ENCODE results near the gene TMED9.
"Not testable (repeated sequence)": the region's sequence is repeated elsewhere in the genome, so short reads cannot be mapped to it uniquely, and the experiment has no call there.

Gene TMED9

GRCh38 chr5:177608243-177609075 lies 16.5 kb downstream of the TMED9 start:
- H3K36me3 ChIP-seq (ENCODE audit: insufficient read depth, low read length), result peaks cover 5% of the 10 kb centered on the region
- no peak overlapping the region for H3K9ac ChIP-seq (ENCODE audit: low read length)
- no peak overlapping the region for H3K27ac ChIP-seq (ENCODE audit: low read depth, low read length)
- peaks cover 10% of the 10 kb centered on the region for H3K4me1 ChIP-seq (ENCODE audit: insufficient read depth, low read length)
- no peaks in the 10 kb centered on the region for H3K27me3 ChIP-seq (ENCODE audit: control insufficient read depth in 1 of 2, insufficient read depth in 2 of 2, low read length in 2 of 2)
- no peak overlapping the region for H3K4me3 ChIP-seq (ENCODE audit: low read depth in 1 of 2, low read length in 2 of 2)
- H3K9me3 ChIP-seq (ENCODE audit: low read length), result no peaks in the 10 kb centered on the region

- peaks cover 5% of the 10 kb centered on the region for H3K36me3 ChIP-seq (ENCODE audit: insufficient read depth, low read length)
- no peaks in the 10 kb centered on the region for H3K9me3 ChIP-seq (ENCODE audit: low read length)
- peaks cover 10% of the 10 kb centered on the region for H3K4me1 ChIP-seq (ENCODE audit: insufficient read depth, low read length)
- H3K27me3 ChIP-seq (ENCODE audit: control insufficient read depth in 1 of 2, insufficient read depth in 2 of 2, low read length in 2 of 2), result no peaks in the 10 kb centered on the region
- H3K27ac ChIP-seq (ENCODE audit: low read depth, low read length), result no peak overlapping the region
- H3K4me3 ChIP-seq (ENCODE audit: low read depth in 1 of 2, low read length in 2 of 2), result no peak overlapping the region
- H3K9ac ChIP-seq (ENCODE audit: low read length), result no peak overlapping the region
These were observed 17.4 kb downstream of the TMED9 start for GRCh38 chr5:177609076-177610059.

- H3K27ac ChIP-seq (ENCODE audit: low read depth, low read length), result no peak overlapping the region
- no peaks in the 10 kb centered on the region for H3K27me3 ChIP-seq (ENCODE audit: control insufficient read depth in 1 of 2, insufficient read depth in 2 of 2, low read length in 2 of 2)
- H3K4me1 ChIP-seq (ENCODE audit: insufficient read depth, low read length), result peaks cover 10% of the 10 kb centered on the region
- no peak overlapping the region for H3K4me3 ChIP-seq (ENCODE audit: low read depth in 1 of 2, low read length in 2 of 2)
- H3K9ac ChIP-seq (ENCODE audit: low read length), result no peak overlapping the region
- H3K36me3 ChIP-seq (ENCODE audit: insufficient read depth, low read length), result no peaks in the 10 kb centered on the region
- no peaks in the 10 kb centered on the region for H3K9me3 ChIP-seq (ENCODE audit: low read length)
These were observed 18.2 kb downstream of the TMED9 start for GRCh38 chr5:177610131-177610769.

GRCh38 chr5:177610770-177611445 lies 18.9 kb downstream of the TMED9 start:
- Histone ChIP-seq H3K4me1 (ENCODE audit: insufficient read depth, low read length) (peaks cover 10% of the 10 kb centered on the region), H3K9ac (ENCODE audit: low read length) (no peak overlapping the region), H3K27ac (ENCODE audit: low read depth, low read length) (no peak overlapping the region)

GRCh38 chr5:177611446-177612214 lies 19.6 kb downstream of the TMED9 start:
- H3K9ac ChIP-seq (ENCODE audit: low read length), result no peak overlapping the region
- H3K36me3 ChIP-seq (ENCODE audit: insufficient read depth, low read length), result peaks cover 5% of the 10 kb centered on the region
- H3K27ac ChIP-seq (ENCODE audit: low read depth, low read length), result no peak overlapping the region
- H3K9me3 ChIP-seq (ENCODE audit: low read length), result no peaks in the 10 kb centered on the region
- H3K4me1 ChIP-seq (ENCODE audit: insufficient read depth, low read length), result peaks cover 10% of the 10 kb centered on the region
- H3K4me3 ChIP-seq (ENCODE audit: low read depth in 1 of 2, low read length in 2 of 2), result no peak overlapping the region
- no peaks in the 10 kb centered on the region for H3K27me3 ChIP-seq (ENCODE audit: control insufficient read depth in 1 of 2, insufficient read depth in 2 of 2, low read length in 2 of 2)

More at GRCh38 chr5:177610770-177611445, 18.9 kb downstream of the TMED9 start:
- no peak overlapping the region for H3K4me3 ChIP-seq (ENCODE audit: low read depth in 1 of 2, low read length in 2 of 2)
- no peaks in the 10 kb centered on the region for H3K36me3 ChIP-seq (ENCODE audit: insufficient read depth, low read length)
- H3K27me3 ChIP-seq (ENCODE audit: control insufficient read depth in 1 of 2, insufficient read depth in 2 of 2, low read length in 2 of 2), result no peaks in the 10 kb centered on the region
- no peaks in the 10 kb centered on the region for H3K9me3 ChIP-seq (ENCODE audit: low read length)

GRCh38 chr5:177612215-177612673 lies 20.2 kb downstream of the TMED9 start:
- no peak overlapping the region for H3K27ac ChIP-seq (ENCODE audit: low read depth, low read length)
- no peaks in the 10 kb centered on the region for H3K27me3 ChIP-seq (ENCODE audit: control insufficient read depth in 1 of 2, insufficient read depth in 2 of 2, low read length in 2 of 2)
- H3K36me3 ChIP-seq (ENCODE audit: insufficient read depth, low read length), result peaks cover 9% of the 10 kb centered on the region
- no peak overlapping the region for H3K9ac ChIP-seq (ENCODE audit: low read length)
- H3K4me3 ChIP-seq (ENCODE audit: low read depth in 1 of 2, low read length in 2 of 2), result no peak overlapping the region
- no peaks in the 10 kb centered on the region for H3K9me3 ChIP-seq (ENCODE audit: low read length)
- peaks cover 6% of the 10 kb centered on the region for H3K4me1 ChIP-seq (ENCODE audit: insufficient read depth, low read length)

GRCh38 chr5:177620560-177620959 lies 28.6 kb downstream of the TMED9 start:
- H3K36me3 ChIP-seq (ENCODE audit: insufficient read depth, low read length), result peaks cover 36% of the 10 kb centered on the region
- no peaks in the 10 kb centered on the region for H3K27me3 ChIP-seq (ENCODE audit: control insufficient read depth in 1 of 2, insufficient read depth in 2 of 2, low read length in 2 of 2)
- H3K27ac ChIP-seq (ENCODE audit: low read depth, low read length), result no peak overlapping the region
- no peak overlapping the region for H3K9ac ChIP-seq (ENCODE audit: low read length)
- no peaks in the 10 kb centered on the region for H3K4me1 ChIP-seq (ENCODE audit: insufficient read depth, low read length)
- H3K4me3 ChIP-seq (ENCODE audit: low read depth in 1 of 2, low read length in 2 of 2), result no peak overlapping the region
- no peaks in the 10 kb centered on the region for H3K9me3 ChIP-seq (ENCODE audit: low read length)

- not testable (repeated sequence) for H3K27me3 ChIP-seq (ENCODE audit: control insufficient read depth in 1 of 2, insufficient read depth in 2 of 2, low read length in 2 of 2)
- peaks cover 16% of the 10 kb centered on the region for H3K36me3 ChIP-seq (ENCODE audit: insufficient read depth, low read length)
These were observed 32.2 kb downstream of the TMED9 start for GRCh38 chr5:177624172-177624571.

GRCh38 chr5:177630186-177630585 lies 38.2 kb downstream of the TMED9 start:
- H3K27me3 ChIP-seq (ENCODE audit: control insufficient read depth in 1 of 2, insufficient read depth in 2 of 2, low read length in 2 of 2); H3K9me3 ChIP-seq (ENCODE audit: low read length); H3K36me3 ChIP-seq (ENCODE audit: insufficient read depth, low read length); H3K27ac ChIP-seq (ENCODE audit: low read depth, low read length); H3K4me3 ChIP-seq (ENCODE audit: low read depth in 1 of 2, low read length in 2 of 2); H3K9ac ChIP-seq (ENCODE audit: low read length); H3K4me1 ChIP-seq (ENCODE audit: insufficient read depth, low read length): not testable (repeated sequence)

More at GRCh38 chr5:177624172-177624571, 32.2 kb downstream of the TMED9 start:
- H3K27ac ChIP-seq (ENCODE audit: low read depth, low read length); H3K4me1 ChIP-seq (ENCODE audit: insufficient read depth, low read length); H3K4me3 ChIP-seq (ENCODE audit: low read depth in 1 of 2, low read length in 2 of 2); H3K9me3 ChIP-seq (ENCODE audit: low read length); H3K9ac ChIP-seq (ENCODE audit: low read length): not testable (repeated sequence)

- not testable (repeated sequence) for H3K9ac ChIP-seq (ENCODE audit: low read length); H3K9me3 ChIP-seq (ENCODE audit: low read length); H3K27me3 ChIP-seq (ENCODE audit: control insufficient read depth in 1 of 2, insufficient read depth in 2 of 2, low read length in 2 of 2); H3K27ac ChIP-seq (ENCODE audit: low read depth, low read length); H3K4me3 ChIP-seq (ENCODE audit: low read depth in 1 of 2, low read length in 2 of 2); H3K4me1 ChIP-seq (ENCODE audit: insufficient read depth, low read length); H3K36me3 ChIP-seq (ENCODE audit: insufficient read depth, low read length)
These were observed 42.9 kb downstream of the TMED9 start for GRCh38 chr5:177634912-177635311.
